HG03108 (cell line): ENCODE results near the gene MBNL2.

Source experiments
- ATAC-seq: cut with Tn5 transposase; IDR thresholded peaks from one replicate; pipeline ENCODE4 v1.9.1; 2021; ENCODE audit warnings: moderate library complexity; ENCODE audit not compliant: unreplicated experiment

The MBNL2 gene

DNA sequence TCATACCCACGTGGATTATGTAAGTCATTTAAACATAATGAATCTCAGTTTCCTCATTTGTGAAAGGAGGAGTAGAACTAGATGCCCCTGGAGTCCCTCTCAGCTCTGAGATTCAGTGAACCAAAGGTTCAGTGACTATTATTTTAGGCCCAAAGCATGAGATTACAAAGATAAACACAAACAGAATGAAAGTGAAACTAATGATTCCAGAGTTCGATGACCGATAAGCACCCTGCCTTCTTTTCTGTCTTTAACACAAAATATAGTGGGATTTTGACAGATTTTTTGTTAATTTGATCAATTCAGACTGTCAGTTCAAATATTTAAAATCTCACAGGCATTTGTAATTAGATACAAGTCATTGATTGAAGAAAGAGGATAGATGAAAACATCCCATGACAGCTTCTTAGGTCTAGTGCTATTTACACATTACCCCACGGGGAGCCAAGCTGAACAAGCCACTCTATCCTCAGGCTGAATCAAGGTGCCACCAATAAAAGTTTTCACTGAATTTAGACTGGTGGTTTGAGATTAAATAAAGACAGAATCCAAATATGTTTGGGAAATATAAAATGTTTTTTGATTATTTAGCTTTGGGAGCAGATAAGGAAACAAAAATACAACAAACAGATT, 147.2 kb downstream of the MBNL2 start:
- peak; percentile 65 for ATAC-seq

DNA sequence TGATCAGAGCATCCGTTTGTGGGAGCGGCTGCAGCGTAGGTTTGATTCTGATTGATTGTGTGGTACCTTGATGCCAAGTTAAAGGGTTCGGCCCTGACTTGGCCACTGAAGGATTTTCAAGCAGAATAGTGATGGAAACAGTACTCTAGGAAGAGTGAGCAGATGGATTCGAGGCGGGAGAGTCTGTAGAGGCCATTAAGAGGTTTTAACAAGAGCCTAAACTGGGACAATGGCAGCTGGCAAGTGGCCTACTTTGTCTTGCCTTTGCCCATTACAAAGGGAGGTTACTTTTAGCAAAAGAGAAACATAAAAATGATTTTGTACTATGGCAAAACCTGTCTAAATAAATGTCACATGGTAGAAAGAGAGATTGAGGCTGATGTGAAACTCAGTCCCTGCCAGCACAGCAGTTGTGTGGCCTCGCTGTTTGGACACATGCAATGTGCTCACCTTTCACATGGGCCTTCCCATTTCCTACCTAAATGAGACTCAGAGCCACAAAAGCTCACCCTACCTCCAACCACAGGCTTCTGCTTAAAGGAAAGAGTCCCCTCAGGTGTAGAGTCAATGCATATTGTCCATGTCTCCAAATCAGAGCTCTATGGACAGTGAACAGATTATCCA, 149.5 kb downstream of the MBNL2 start:
- ATAC-seq = no peak

- ATAC-seq = no peak
These were observed 150.8 kb downstream of the MBNL2 start for GRCh38 chr13:97372936-97373335.

GRCh38 chr13:97373787-97374186, 151.7 kb downstream of the MBNL2 start:
- no peak for ATAC-seq

DNA sequence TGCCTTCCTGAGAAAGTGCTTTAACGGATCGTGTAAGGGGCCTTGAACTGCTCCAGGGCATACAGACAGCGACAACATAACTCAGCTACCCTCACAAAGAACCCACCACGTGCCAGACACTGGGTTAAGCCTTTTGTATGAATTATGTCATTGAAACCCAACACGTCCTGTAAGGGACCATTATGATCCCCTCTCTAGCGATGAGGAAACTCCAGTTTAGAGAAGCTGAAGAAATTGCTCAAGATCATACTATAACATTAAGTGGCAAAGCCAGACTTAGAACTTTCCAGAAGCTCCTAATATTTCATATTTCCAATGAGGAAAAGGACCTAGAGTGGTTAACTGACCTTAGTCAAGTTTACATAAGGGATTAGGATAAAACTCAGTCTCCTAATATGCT, 154.8 kb downstream of the MBNL2 start:
- ATAC-seq = no peak

DNA sequence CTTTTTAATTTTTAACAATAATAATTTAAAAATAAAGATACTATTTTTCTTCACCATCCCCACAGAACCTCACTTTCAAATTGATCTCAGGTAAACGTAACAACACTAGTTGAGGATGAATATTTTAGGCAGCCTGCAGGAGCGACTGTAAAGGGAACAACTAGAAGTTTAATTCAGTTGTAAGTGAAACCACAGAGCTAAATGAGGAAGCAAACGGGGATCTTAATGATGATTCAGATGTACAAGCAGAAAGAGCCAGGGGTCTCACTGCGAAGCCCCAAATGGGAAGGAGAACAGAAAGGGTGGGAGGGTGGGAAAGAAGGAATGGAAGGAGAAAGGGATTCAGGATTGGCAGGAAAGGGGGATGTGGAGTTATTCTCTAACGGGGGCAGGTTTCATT, 157.3 kb downstream of the MBNL2 start:
- no peak for ATAC-seq

DNA sequence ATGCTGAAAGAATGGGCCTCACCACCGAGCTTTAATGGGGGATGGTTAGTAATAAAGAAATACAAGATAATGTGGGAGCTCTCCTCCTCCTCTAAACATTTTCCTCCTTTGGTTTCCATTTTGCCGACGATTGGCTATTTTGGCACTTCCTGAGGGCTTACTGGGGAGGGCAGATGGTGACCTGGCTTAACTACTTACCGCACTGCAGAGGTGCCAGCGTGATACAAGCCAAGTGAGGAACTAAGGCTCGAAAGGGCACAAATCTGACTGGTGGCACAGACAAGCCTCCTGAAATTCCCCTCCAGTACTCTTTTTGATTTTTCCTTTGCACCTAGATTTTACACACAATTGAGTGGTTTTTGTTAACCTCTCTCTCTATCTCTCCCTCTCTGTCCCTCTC, 158.6 kb downstream of the MBNL2 start:
- ATAC-seq = no peak

GRCh38 chr13:97381189-97381588, 159.1 kb downstream of the MBNL2 start:
- ATAC-seq = no peak

DNA sequence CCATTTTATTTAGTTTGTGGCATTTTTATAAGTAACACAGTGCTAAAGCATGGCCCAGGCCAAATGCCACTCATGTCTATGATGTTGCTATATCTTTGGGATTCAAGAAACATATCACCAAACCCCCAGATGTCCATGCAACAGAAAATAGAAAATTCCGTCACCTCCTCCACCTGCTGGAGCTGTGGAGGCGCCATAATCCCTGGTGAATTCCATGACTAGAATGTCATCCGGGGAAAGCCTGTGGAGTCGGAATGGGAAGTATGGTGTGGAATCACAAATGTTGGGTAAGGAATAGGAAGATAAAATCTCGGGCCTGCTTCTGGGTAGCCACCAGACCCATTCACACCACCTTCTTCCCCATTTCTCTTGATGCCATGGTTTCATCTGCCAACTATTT, 160.1 kb downstream of the MBNL2 start:
- ATAC-seq = no peak

GRCh38 chr13:97384371-97384770, 162.2 kb downstream of the MBNL2 start:
- no peak for ATAC-seq

GRCh38 chr13:97385146-97385545, 163.0 kb downstream of the MBNL2 start:
- ATAC-seq = no peak

GRCh38 chr13:97385854-97386253, 163.7 kb downstream of the MBNL2 start:
- no peak for ATAC-seq

- no peak for ATAC-seq
These were observed 164.8 kb downstream of the MBNL2 start for GRCh38 chr13:97386801-97387484.

DNA sequence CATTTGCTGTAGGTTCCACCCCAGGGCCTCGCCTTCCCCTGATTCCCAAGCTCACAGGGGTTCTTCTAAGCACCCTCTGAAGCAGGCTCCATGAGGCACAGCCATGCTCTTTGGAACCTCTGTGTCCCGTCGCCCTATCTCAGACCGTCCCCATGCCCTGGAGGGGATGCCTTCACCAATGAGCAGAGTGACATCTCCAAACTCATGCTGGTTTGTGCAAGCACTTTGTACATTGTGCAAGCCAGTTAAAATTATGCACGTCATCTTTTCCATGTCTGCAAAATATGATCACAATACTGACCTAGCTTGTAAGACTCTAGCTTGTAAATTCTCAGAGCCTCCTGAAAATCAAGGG, 165.3 kb downstream of the MBNL2 start:
- ATAC-seq = no peak

- ATAC-seq = no peak
These were observed 165.8 kb downstream of the MBNL2 start for GRCh38 chr13:97387890-97388289.

GRCh38 chr13:97388373-97388772, 166.2 kb downstream of the MBNL2 start:
- no peak for ATAC-seq

DNA sequence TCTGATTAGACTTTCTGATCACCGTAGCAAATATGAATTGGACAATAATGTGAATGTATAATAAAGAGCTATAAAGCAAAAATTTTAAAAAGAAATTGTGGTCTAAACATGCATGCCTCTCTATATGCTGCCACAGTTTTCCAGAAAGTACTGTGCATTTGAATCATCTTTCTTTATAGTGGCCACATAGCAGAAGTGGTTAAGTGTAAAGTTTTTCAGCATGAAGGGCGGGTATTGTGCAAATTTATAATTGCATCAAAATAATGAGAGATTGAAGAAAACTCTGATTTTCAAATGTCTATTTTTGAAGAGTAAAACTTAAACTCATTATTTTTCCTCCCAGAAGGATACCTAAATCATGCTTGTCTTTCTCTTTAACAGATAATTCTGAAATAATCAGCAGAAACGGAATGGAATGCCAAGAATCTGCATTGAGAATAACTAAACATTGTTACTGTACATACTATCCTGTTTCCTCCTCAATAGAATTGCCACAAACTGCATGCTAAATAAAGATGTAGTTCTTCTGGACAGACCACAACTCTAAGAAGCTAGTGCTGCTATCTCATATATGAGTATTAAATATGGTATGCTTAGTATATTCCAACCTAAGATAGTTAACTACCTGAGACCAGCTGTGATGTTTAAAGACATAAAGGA, 168.9 kb downstream of the MBNL2 start:
- no peak for ATAC-seq

GRCh38 chr13:97392020-97392419, 169.9 kb downstream of the MBNL2 start:
- ATAC-seq = no peak

DNA sequence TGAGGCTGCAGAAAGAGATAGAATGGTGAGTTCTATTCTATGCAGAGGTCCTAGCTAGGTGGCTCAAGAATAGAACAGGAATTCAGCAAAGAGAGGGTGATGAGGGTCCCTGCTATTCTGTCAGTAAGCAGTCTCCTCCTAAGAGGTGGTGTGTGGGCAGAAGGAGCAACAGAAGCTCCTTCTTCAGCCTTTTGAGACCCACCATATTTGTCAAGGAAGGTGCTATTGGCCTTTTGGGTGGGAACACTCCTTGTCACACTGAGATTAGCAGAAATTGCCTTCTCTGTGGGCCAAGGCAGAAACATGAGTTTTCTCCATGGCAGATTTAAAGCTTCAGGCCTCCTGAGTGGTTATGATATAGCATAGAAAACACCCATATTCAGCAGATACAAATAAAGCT, 172.4 kb downstream of the MBNL2 start:
- ATAC-seq = no peak

DNA sequence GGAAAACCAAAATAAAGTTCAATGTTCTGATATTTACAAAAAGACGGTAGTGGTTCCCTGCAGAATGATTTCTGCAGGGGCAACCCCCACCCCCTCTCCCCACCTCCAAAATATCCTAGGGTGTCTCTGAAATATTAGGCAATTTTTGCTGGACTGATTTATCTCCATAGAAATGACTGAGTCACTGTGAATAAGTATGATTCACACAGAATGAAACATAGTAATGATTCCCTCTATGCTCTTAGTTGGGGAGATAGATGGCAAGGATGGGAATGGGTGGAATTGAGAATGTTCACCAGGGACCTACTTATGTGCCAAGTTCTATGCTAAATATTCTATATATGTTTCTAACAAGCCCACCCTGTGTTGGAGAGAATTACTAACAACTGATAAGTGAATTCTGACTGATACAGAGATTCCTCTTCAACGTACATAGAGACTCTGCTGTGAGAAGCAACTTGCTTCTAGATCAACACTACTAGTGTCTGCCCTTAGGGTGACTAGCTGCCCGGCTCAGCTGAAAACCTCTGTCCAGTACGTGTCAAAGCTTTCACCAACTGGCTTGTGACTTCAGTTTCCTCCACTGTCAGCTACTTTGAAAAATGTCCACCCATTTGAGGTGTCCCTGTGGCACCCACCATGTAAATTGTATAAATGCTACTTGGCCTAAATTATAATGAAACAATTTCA, 173.5 kb downstream of the MBNL2 start:
- ATAC-seq = no peak

GRCh38 chr13:97397267-97397666, 175.1 kb downstream of the MBNL2 start:
- ATAC-seq = no peak
